Neural crest cell (in vitro differentiated cells): Measurements from ENCODE around the gene ZNF211. TPM values are rescaled to one million over a fixed set of nuclear protein-coding genes. Genes with fewer than 3 reads are reported as not detected.

Source experiments
- DNase-seq: peaks from one replicate; pipeline ENCODE4 v3.0.0; 2021; ENCODE audit warnings: low read depth, mixed read lengths, low spot score
- H3K27ac Mint-ChIP-seq: one replicate; pipeline ENCODE4 v1.8.0; 2021; ENCODE audit warnings: mild to moderate bottlenecking, mixed read lengths; ENCODE audit not compliant: unreplicated experiment
- H3K27me3 Mint-ChIP-seq: 2 replicates; pipeline ENCODE4 v1.8.0; 2021; ENCODE audit warnings: low read depth, mild to moderate bottlenecking, mixed read lengths
- H3K36me3 Mint-ChIP-seq: 2 replicates; pipeline ENCODE4 v1.8.0; 2021; ENCODE audit warnings: low read depth, mild to moderate bottlenecking, mixed read lengths
- H3K4me1 Mint-ChIP-seq: 2 replicates; pipeline ENCODE4 v1.8.0; 2021; ENCODE audit warnings: mixed read lengths
- H3K4me3 Mint-ChIP-seq: one replicate; pipeline ENCODE4 v1.8.0; 2021; ENCODE audit warnings: mild to moderate bottlenecking, mixed read lengths
- H3K9me3 Mint-ChIP-seq: 2 replicates; pipeline ENCODE4 v1.8.0; 2021; ENCODE audit warnings: mixed read lengths
- total RNA-seq: library from RNA; stranded (reverse); gene quantifications from 2 replicates; pipeline ENCODE4 v1.2.1, GENCODE V29; 2021
- TF ChIP-seq, protein P1 (sequence below): fragments of 200-600 bp; sonication (generic); conservative IDR thresholded peaks from 2 replicates; pipeline ENCODE4 v1.5.0; 2021; ENCODE audit warnings: antibody characterized with exemption, mild to moderate bottlenecking

Gene ZNF211
- total RNA-seq, 1 donor from 2014 or later: 23.4 TPM

DNA sequence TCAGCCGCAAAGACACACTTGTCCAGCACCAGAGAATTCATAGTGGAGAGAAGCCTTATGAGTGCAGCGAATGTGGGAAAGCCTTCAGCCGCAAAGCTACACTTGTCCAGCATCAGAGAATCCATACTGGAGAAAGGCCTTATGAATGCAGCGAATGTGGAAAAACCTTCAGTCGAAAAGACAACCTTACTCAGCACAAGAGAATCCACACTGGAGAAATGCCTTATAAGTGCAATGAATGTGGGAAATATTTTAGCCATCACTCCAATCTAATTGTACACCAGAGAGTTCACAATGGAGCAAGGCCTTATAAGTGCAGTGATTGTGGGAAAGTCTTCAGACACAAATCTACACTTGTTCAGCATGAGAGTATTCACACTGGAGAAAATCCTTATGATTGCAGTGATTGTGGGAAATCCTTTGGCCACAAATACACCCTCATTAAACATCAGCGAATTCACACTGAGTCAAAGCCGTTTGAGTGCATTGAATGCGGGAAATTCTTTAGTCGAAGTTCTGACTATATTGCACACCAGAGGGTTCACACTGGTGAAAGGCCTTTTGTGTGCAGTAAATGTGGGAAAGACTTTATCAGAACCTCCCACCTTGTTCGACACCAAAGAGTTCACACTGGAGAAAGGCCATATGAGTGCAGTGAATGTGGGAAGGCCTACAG, 12.2 kb upstream of the ZNF211 start:
- Mint-ChIP-seq H3K4me1 (peaks cover under 1% of the 10 kb centered on the region), H3K27me3 (no peaks in the 10 kb centered on the region), H3K9me3 (peaks cover 51% of the 10 kb centered on the region), H3K27ac (no peak overlapping the region), H3K36me3 (peaks cover 98% of the 10 kb centered on the region), H3K4me3 (peak overlapping the region; percentile 11)
- TF ChIP-seq, protein P1, sequence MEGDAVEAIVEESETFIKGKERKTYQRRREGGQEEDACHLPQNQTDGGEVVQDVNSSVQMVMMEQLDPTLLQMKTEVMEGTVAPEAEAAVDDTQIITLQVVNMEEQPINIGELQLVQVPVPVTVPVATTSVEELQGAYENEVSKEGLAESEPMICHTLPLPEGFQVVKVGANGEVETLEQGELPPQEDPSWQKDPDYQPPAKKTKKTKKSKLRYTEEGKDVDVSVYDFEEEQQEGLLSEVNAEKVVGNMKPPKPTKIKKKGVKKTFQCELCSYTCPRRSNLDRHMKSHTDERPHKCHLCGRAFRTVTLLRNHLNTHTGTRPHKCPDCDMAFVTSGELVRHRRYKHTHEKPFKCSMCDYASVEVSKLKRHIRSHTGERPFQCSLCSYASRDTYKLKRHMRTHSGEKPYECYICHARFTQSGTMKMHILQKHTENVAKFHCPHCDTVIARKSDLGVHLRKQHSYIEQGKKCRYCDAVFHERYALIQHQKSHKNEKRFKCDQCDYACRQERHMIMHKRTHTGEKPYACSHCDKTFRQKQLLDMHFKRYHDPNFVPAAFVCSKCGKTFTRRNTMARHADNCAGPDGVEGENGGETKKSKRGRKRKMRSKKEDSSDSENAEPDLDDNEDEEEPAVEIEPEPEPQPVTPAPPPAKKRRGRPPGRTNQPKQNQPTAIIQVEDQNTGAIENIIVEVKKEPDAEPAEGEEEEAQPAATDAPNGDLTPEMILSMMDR: no peak
- DNase-seq: no peak

- TF ChIP-seq, protein P1: no peak
- Mint-ChIP-seq H3K27ac (no peak overlapping the region), H3K36me3 (peaks cover 92% of the 10 kb centered on the region), H3K4me3 (no peak overlapping the region), H3K9me3 (peaks cover 40% of the 10 kb centered on the region), H3K27me3 (no peaks in the 10 kb centered on the region), H3K4me1 (no peaks in the 10 kb centered on the region)
- DNase-seq: no peak
These were observed 9.9 kb upstream of the ZNF211 start for GRCh38 chr19:57623091-57623490.

GRCh38 chr19:57633832-57634131, 814 bp downstream of the ZNF211 start:
- Mint-ChIP-seq H3K4me3 (peak overlapping the region; percentile 95), H3K4me1 (peaks cover 27% of the 10 kb centered on the region), H3K36me3 (peaks cover 66% of the 10 kb centered on the region), H3K27me3 (no peaks in the 10 kb centered on the region), H3K9me3 (peaks cover 19% of the 10 kb centered on the region), H3K27ac (peak overlapping the region; percentile 97)
- TF ChIP-seq, protein P1: no peak
- no peak for DNase-seq

DNA sequence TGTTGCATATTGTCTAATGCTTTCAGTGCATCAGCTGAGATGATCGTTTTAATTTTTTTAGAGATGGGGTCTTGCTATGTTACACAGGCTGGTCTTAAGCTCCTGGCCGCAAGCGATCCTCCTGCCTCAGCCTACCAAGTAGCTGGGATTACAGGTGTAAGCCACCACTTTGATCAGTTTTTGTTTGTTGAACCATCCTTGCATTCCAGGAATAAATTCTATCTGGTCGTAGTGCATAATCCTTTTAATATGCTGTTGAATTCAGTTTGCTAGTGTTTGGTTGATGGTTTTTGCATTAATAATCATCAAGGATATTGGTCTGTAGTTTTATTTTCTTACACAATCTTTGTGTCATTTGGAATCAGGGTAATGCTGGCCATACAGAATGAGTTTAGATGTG, 4.4 kb downstream of the ZNF211 start:
- TF ChIP-seq, protein P1: no peak
- peaks cover 87% of the 10 kb centered on the region for H3K36me3 Mint-ChIP-seq

GRCh38 chr19:57641715-57642234, 8.8 kb downstream of the ZNF211 start:
- peaks cover 31% of the 10 kb centered on the region for H3K9me3 Mint-ChIP-seq
- no peak for DNase-seq
- H3K27ac Mint-ChIP-seq: no peak overlapping the region
- H3K27me3 Mint-ChIP-seq: no peaks in the 10 kb centered on the region
- no peaks in the 10 kb centered on the region for H3K4me1 Mint-ChIP-seq
- no peak overlapping the region for H3K4me3 Mint-ChIP-seq
- TF ChIP-seq, protein P1: no peak
- H3K36me3 Mint-ChIP-seq: peaks cover 85% of the 10 kb centered on the region

More for the DNA sequence above, 4.4 kb downstream of the ZNF211 start:
- Mint-ChIP-seq H3K27me3 (no peaks in the 10 kb centered on the region), H3K4me3 (no peak overlapping the region), H3K4me1 (peaks cover 25% of the 10 kb centered on the region), H3K27ac (no peak overlapping the region), H3K9me3 (peaks cover 34% of the 10 kb centered on the region)
- no peak for DNase-seq
